ENCODE measurements around the gene DLGAP3. TPM values are rescaled to one million over a fixed set of nuclear protein-coding genes. Genes with fewer than 3 reads are reported as not detected.
A peak's percentile ranks its signal among the peaks of the same experiment; 100 is the strongest.

Gene DLGAP3
- total and polyA plus RNA-seq, 2 donors (not counting 3 experiments of a cell fraction or from before 2014, with no cell fraction given), result 0.04 to 0.20 TPM

- ChIA-PET CTCF (interaction anchor here (0.6 to 4.7 kb wide), 18 partner anchors 10 to 432 kb away, joined by 3 to 59 read pairs (median 4); partner anchors contain the start of genes TMEM35B and ZMYM1), POLR2A (no interaction called here)
- H3K27me3 ChIP-seq (ENCODE audit: control insufficient read depth in 2 of 2, insufficient read depth in 2 of 2, low read length in 2 of 2), result peaks cover 12 to 18% of the 10 kb centered on the region in 2 experiments
- peak; percentile 63 for DNase-seq (ENCODE audit: low read depth, low spot score)
- TF ChIP-seq MAX (IDR thresholded peaks at IDR 0.05; ENCODE audit: insufficient read depth, insufficient read length) (no peak), JUN (IDR thresholded peaks at IDR 0.05; ENCODE audit: borderline replicate concordance, insufficient read depth, insufficient read length, low read depth) (no peak), POLR2A (IDR thresholded peaks at IDR 0.05; ENCODE audit: low read depth, low read length) (peak; percentile 32), CTCF (IDR thresholded peaks at IDR 0.05; ENCODE audit: extremely low read depth in 1 of 2, insufficient read depth in 1 of 2, low read depth in 1 of 2, low read length in 2 of 2) (peak; percentile 93 to 97)
- no peaks in the 10 kb centered on the region for H4K20me1 ChIP-seq (replicated peaks; ENCODE audit: control insufficient read depth, extremely low read depth, insufficient read depth, low read length)
- peak overlapping the region; percentile 81 for H3K9ac ChIP-seq (replicated peaks; ENCODE audit: extremely low read depth, insufficient read depth, low read length)
- H3K9me1 ChIP-seq (replicated peaks; ENCODE audit: control insufficient read depth, extremely low read depth, insufficient read depth, low read length), result no peaks in the 10 kb centered on the region
- no peaks in the 10 kb centered on the region for H3K79me2 ChIP-seq (ENCODE audit: control insufficient read depth, insufficient read depth, low read length)
- H3K9me3 ChIP-seq (replicated peaks; ENCODE audit: control insufficient read depth, insufficient read depth, low read length), result no peaks in the 10 kb centered on the region
- H3K4me2 ChIP-seq (ENCODE audit: insufficient read depth, low read length), result peak overlapping the region; percentile 89
- peaks cover 7% of the 10 kb centered on the region for H3K4me1 ChIP-seq (ENCODE audit: control insufficient read depth, extremely low read depth, insufficient read depth, low read length)
- peak overlapping the region; percentile 49 to 76 (median 70) for H3K4me3 ChIP-seq (replicated peaks in 1 of 3; ENCODE audit: insufficient read depth in 1 of 3, low read depth in 1 of 3, low read length in 3 of 3)
- BruUV-seq (replicated peaks), result TSS peak; percentile 52
- peak overlapping the region; percentile 99 for H2AFZ ChIP-seq (ENCODE audit: low read depth, low read length)
- peak; percentile 70 for FAIRE-seq
- dilution Hi-C loops (cut with MboI; ENCODE audit: extremely low pct_ligation_motif_present, low sequenced_read_pairs) (no loop called here), intact Hi-C loops (cut with micrococcal nuclease) (loop anchor here (1.0 kb wide), 2 partner anchors 14 to 80 kb away; no protein-coding TSS in a partner anchor)
- peak overlapping the region; percentile 46 for H3K27ac ChIP-seq (ENCODE audit: insufficient read depth, low read depth, low read length)
- H3K36me3 ChIP-seq (ENCODE audit: control insufficient read depth in 2 of 2, extremely low read depth in 1 of 2, insufficient read depth in 2 of 2, low read length in 2 of 2), result no peaks in the 10 kb centered on the region
Observed at GRCh38 chr1:34865981-34866761, 63.3 kb downstream of the DLGAP3 start.
